GM13977 (cell line): ENCODE measurements around the gene GPR107.

ENCODE experiments used
- DNase-seq: peaks from one replicate; pipeline ENCODE4 v3.0.0; 2012; ENCODE audit warnings: low spot score
- CTCF ChIP-seq: IDR thresholded peaks from 2 replicates; pipeline ENCODE4 v1.5.1; 2012; ENCODE audit warnings: mild to moderate bottlenecking, control low read depth; ENCODE audit not compliant: insufficient read depth; ENCODE audit errors: extremely low read depth, missing control alignments
- in situ Hi-C: fragments of 300-500 bp; cut with MboI; formaldehyde crosslinking; loops from one replicate; pipeline ENCODE4 v1.12.0; 2022; ENCODE audit warnings: low sequenced_read_pairs, low pct_unique_long_range_greater_than_20kb, mixed read lengths, inconsistent platforms; ENCODE audit not compliant: unreplicated experiment

The GPR107 gene

GRCh38 chr9:130090915-130091314 lies 37.2 kb downstream of the GPR107 start:
- no peak for TF ChIP-seq CTCF
- in situ Hi-C loops = no loop called here
- DNase-seq = no peak

GRCh38 chr9:130092910-130093309 lies 39.2 kb downstream of the GPR107 start:
- in situ Hi-C loops = no loop called here

GRCh38 chr9:130095872-130096271 lies 42.2 kb downstream of the GPR107 start:
- TF ChIP-seq CTCF = no peak
- no peak for DNase-seq
- in situ Hi-C loops = no loop called here

More at GRCh38 chr9:130092910-130093309, 39.2 kb downstream of the GPR107 start:
- no peak for TF ChIP-seq CTCF
- no peak for DNase-seq

GRCh38 chr9:130100681-130101080 lies 47.0 kb downstream of the GPR107 start:
- in situ Hi-C loops = no loop called here
- DNase-seq = no peak
- no peak for TF ChIP-seq CTCF

- no peak for DNase-seq
- in situ Hi-C loops = no loop called here
- TF ChIP-seq CTCF = no peak
Measured at GRCh38 chr9:130101915-130102314, 48.2 kb downstream of the GPR107 start.

- no peak for TF ChIP-seq CTCF
- DNase-seq = no peak
- in situ Hi-C loops = no loop called here
Measured at GRCh38 chr9:130104491-130105193, 50.9 kb downstream of the GPR107 start.
